ENCODE data around the gene FMN2. TPM values are rescaled to one million over a fixed set of nuclear protein-coding genes. Genes with fewer than 3 reads are reported as not detected.

FMN2 gene
- polyA plus RNA-seq, 5 donors: 1.2 to 3.0 (median 1.7) TPM

DNA sequence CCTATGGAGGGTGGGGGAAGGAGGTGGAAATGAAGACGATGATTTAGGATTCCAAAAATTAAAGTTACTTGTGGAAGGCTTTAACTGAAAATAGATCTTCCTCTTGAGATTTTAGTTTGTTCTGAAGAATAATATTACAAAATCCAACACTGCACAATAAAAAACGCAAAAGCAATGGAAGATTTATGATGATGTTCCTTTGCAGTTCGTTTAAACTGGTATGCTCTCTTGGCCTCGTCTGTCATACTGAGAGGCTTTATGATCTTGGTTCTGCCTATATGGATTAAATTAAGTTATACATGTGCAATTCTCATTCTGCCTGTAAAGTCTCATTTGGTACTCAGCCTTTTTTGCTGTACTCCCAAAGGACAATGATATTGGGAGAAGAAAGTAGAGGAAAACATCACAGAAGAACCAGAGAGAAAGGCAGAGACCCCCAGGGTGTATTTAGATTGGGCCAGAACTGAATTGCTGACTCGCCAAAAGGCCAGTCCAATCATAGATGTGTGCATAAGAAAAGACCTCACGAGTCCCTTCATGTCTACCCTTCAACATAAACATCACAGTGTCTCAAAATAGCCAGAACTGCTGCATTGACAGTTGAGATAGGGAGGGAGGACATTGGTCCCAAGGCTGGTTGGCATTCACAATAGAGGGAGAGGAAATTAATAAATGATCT is 331.7 kb downstream of the FMN2 start:
- DNase-seq: no peak

DNA sequence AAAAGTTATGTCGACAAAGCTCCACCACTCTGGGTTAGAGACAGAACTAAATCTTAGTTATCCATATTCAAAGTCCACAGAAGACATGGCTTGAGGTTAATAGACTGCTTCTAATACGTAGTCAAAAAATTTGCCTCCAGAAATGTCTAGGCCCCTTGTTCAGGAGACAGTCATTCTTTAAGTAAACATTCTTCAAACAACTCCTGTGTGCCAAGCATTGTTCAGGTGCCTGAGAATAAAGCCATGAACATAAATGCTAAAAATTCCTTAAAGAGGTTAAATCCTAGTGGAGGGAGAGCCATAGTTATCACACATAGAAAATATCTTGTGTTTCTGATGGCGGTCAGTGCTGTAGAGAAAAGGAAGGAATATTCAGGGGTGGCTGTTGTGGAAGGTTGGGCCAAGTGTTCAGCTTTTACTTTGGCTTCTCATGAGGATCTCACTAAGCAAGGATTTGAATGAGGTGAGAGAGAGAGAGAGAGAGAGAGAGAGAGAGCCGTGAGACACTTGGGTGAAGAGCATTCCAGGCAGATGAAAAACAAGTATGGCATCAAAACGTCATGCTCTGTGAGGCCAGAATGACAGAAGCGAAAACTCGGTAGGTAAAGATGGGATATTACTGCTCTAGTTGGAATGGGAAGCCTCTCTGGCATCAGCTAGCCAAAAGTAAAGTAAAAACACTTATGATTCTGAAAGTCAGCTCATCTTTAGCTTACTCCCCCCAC is 333.2 kb downstream of the FMN2 start:
- DNase-seq: no peak

- no peak for DNase-seq
Measured at GRCh38 chr1:240426051-240426450, 334.4 kb downstream of the FMN2 start.

GRCh38 chr1:240435996-240436566 is 344.4 kb downstream of the FMN2 start:
- DNase-seq: no peak

DNA sequence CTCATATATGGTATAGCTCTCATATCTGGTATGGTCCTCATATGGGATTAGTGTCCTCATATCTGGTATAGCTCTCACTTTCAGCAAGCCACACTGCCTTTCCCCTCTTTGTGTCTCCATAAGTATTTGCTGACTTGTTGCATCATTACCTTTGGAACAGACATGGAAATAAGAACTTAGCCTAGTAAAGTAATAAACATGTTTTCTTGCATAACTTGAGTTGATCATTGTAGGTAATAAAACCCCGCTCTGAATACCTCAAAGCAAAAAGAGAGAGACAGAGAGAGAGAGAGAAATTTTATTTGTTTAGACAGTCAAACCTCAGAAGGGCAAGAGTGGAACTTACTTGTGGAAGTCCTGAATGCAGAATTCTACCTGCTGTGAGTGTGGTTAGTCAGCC is 350.0 kb downstream of the FMN2 start:
- no peak for DNase-seq

DNA sequence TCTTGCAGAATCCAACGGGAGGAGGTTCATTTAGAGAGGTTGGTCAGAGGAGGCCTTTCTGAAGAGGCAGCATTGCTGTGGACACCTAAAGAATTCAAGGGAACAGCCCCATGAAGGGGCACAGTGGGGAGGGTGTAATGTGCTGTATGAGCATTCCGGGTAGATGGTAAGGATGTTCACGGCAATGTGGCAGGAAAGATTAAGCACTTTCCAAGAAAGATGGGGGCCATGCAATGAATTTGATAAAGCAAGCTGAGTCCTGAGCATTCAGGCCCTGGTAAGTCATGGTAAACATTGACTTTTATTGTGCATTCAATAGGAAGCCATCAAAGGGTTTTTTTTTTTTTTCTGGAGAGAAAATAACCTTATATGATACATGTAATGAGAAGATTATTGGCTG is 353.7 kb downstream of the FMN2 start:
- no peak for DNase-seq

DNA sequence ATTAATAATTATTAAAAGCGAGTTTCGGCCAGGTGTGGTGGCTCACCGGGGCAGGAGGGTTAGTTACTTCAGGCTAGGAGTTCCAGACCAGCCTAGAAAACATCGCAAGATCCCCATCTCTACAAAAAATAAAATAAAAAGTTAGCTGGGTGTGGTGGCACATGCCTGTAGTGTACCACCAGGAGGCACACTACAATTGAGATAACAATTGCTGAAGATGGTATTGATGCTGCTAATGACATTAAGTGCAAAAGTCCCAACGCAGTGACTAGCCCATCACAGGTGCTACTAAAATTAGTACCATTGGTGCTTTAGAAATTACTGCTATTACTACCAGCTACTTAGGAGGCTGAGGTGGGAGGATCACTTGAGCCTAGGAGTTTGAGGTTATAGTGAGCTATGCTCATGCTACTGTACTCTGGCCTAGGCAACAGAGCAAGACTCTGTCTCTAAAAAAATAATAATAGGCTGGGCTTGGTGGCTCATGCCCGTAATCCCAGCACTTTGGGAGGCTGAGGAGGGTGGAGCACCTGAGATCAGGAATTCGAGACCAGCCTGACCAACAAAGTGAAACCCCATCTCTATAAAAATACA is 363.6 kb downstream of the FMN2 start:
- no peak for DNase-seq

GRCh38 chr1:240457203-240457602 is 365.5 kb downstream of the FMN2 start:
- DNase-seq: no peak

GRCh38 chr1:240462277-240462676 is 370.6 kb downstream of the FMN2 start:
- no peak for DNase-seq

DNA sequence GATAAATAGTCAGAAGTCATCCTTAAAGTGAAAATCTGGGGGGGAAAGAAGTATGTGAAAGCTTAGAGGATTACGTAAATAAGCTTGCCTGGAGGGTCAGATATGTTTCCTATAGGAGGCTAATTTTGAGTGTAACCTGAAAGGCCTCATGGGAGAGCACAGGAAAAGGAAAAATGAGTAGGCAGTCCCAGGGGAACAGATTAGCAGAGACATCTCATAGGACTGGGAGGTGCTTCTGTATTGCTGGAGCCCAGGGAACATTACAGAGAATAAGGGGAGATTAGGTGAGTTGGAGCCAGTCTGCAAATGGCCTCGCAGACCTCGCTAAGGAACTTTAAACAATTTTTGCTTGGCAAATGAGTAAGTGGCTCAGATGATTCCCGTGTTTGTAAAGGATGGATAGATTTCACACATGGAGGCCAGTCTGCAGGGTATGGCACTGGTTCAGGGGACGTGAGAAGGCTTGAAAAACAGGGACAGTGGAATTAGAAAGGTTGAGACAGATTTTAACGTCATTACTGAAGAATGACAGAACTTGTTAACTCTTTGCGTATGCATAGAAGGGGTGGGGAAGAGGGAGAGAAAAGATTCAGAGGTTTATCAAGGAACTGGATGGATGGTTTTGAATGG is 371.2 kb downstream of the FMN2 start:
- no peak for DNase-seq

DNA sequence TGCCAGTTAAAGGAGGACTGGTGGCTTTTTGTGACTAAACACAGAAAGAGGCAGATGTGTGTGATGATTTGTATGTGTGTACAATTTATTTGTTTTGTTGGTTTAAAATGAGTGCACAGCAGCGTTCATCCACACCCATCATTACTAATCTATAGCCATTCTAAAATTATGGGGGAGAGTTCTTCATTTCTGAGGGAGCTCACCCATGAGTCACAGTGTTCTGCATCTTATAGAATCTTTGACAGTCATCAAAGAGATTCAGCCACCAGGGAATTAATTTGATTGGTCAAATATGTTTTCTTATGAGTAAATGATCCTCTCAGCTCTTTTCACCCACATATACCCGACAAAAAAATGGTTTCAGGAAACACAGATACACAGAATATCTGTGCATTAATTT is 372.4 kb downstream of the FMN2 start:
- no peak for DNase-seq

DNA sequence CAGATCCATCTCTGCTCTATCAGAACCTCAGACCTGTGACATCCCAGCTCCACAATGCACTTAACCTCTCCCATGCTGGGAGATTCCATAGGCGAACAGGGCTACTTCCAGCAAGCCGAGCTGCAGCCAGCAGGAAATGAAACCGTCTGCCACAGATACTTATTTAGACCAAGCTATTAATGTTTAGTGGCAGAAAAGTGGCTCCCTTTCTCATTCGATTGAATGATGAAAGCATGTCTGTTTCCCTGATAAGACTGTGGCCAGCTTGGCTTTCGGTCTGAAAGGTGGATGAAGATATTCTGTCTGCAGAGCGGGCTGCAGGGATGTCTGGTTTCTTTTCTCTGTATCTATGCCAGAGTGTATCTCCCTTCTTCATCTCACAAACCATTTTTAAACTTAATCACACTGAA is 373.9 kb downstream of the FMN2 start:
- DNase-seq: no peak

DNA sequence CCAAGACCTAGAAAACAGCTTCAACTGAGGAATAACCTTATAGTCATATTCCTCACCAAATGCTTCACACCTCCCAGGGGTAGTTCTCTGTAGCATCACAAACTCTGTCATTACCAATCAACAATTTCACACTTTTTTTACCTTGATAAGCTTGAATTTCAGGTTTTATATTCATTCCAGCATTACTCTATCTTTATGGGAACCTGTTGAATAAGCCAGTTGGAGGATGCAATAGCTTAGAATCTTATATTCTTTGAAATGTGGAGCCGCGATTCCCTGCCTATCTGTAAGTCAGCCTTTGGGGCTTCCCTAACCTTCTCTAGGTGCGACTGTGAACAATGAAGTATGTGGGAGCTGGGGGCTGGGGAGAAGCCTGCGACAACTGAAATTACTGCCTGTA is 374.8 kb downstream of the FMN2 start:
- no peak for DNase-seq

- no peak for DNase-seq
Measured at GRCh38 chr1:240467895-240468294, 376.2 kb downstream of the FMN2 start.

DNA sequence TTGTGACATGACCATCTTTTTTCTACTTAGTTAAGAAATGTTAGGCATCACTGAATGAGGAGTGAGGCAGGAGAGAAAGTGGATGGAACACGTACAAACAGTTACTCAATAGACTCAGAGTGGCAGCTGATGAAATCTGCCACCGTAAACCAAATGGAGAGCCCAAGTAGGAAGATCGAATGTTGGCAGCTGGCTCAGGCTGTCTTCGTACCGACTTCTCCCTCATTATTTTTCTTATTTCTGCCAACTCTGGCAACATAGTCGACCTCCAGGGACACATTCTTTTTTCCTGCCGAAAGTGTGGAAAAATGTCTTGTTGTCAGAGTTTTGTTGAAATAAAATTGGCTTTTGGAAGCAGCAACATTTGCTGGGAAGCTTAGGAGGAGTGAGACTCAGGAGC is 377.0 kb downstream of the FMN2 start:
- peak; percentile 11 to 13 for DNase-seq

DNA sequence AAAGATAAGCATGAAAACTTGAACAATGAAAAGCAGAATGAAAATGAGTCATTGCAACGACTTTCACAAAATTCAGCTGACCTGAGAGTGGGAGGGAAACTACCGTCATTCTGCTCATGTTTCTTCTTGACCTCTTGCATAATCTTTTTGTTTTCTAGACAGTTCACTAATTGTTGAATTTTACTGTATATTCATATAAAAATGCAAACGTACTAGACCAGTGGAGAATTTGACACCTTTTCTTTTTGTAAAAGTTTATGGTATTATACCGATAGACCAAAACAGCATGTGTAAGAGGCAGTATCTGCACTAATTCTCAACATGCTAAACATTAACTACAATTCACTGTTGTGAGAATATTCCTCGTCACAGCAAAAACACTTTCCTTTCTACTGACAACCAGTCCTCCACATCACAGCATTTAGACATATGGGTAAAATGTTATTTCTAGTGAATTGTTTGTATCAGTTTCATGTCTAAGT is 382.5 kb downstream of the FMN2 start:
- no peak for DNase-seq

GRCh38 chr1:240475832-240476231 is 384.1 kb downstream of the FMN2 start:
- DNase-seq: no peak

- no peak for DNase-seq
Measured at GRCh38 chr1:240478536-240478935, 386.9 kb downstream of the FMN2 start.

- no peak for DNase-seq
Measured at GRCh38 chr1:240484804-240485443, 393.2 kb downstream of the FMN2 start.

DNA sequence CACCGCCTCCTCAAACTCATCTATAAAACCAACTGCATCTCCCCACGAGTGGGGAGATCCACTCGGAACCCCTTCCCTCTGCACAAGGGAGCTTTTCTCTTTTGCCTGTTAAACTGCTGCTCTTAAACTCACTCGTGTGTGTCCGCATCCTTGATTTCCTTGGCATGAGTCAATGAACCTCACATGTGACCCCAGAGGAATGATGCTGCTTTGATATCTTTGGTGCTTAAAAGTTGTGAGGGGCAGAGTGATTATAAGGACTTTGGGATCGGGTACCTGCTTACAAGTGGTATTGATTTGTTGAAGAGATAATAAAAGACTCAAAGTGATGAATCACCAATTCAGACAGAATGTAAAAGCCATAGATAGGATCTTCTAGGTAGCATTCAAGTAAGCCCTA is 394.9 kb downstream of the FMN2 start:
- no peak for DNase-seq

DNA sequence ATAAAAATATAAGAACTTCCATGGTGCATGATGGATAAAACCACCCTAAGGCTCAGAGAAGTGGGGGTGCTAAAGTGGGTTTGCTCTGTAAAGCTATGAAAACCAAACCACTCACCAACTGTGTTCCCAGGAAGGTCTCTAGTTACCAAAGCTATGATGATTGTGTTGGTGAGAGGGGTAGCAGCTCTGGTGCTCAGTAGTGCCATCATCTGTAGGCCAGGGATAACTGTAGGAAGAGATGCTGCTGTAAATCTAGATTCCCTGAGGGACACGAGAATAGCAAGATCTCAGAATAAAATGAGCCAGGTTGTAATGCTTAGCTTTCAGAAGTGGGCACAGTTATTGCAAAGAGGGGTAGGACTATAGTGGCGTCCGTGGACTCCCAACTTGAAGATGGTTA is 395.8 kb downstream of the FMN2 start:
- DNase-seq: no peak

GRCh38 chr1:240491156-240491555 is 399.5 kb downstream of the FMN2 start:
- no peak for DNase-seq

Data from right lung (tissue), 5 donors.